Right lobe of liver (tissue), 4 donors: ENCODE data around the gene HBA1.
"Not testable (repeated sequence)": the region's sequence is repeated elsewhere in the genome, so short reads cannot be mapped to it uniquely, and the experiment has no call there.

Experiments
- CTCF ChIP-seq, 4 donors: fragments of 200-600 bp in 3 of 4; fragments of 450-650 bp in 1 of 4; IDR thresholded peaks; one replicate each; pipeline versions ENCODE4 v1.5.1 to v1.8.0; 2016 to 2022; ENCODE audit warnings: antibody characterized with exemption in 4 of 4, mild to moderate bottlenecking in 2 of 4
- POLR2A ChIP-seq: fragments of 450-650 bp; IDR thresholded peaks from one replicate; pipeline ENCODE4 v1.6.1; 2017; ENCODE audit warnings: antibody characterized with exemption, mild to moderate bottlenecking
- donor health status: DM: no; HTN: no; CAD: no.
- donor health status: DM: no; HTN: no; CAD: no.
- donor health status: DM: no; HTN: yes; CAD: no.

- not testable (repeated sequence) for TF ChIP-seq POLR2A; CTCF (IDR thresholded peaks at IDR 0.05)
Measured at GRCh38 chr16:209359-209758, 32.9 kb downstream of the HBA1 start.
